ENCODE measurements around the gene HMG20A. TPM values are rescaled to one million over a fixed set of nuclear protein-coding genes. Genes with fewer than 3 reads are reported as not detected.

The HMG20A gene
- total and polyA plus RNA-seq, 9 of the 15 experiments (the other 6 are each of a cell fraction or from before 2014, with no cell fraction given): 25.0 to 68.1 (median 38.9) TPM

- no peak for TF ChIP-seq SMC3 (conservative IDR thresholded peaks at IDR 0.05; ENCODE audit: insufficient read depth, low read depth, low read length)
- no peak for TF ChIP-seq POLR2AphosphoS5 (IDR thresholded peaks at IDR 0.05; ENCODE audit: control insufficient read depth, insufficient read depth, low read depth, low read length)
- TF ChIP-seq, protein P1, sequence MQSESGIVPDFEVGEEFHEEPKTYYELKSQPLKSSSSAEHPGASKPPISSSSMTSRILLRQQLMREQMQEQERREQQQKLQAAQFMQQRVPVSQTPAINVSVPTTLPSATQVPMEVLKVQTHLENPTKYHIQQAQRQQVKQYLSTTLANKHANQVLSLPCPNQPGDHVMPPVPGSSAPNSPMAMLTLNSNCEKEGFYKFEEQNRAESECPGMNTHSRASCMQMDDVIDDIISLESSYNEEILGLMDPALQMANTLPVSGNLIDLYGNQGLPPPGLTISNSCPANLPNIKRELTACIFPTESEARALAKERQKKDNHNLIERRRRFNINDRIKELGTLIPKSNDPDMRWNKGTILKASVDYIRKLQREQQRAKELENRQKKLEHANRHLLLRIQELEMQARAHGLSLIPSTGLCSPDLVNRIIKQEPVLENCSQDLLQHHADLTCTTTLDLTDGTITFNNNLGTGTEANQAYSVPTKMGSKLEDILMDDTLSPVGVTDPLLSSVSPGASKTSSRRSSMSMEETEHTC (IDR thresholded peaks at IDR 0.05): 0 out of 2 replicates have a peak, but pooled peaks have one; percentile 34
- no peak for TF ChIP-seq HNRNPLL (IDR thresholded peaks at IDR 0.05; ENCODE audit: low read depth, low read length, poor library complexity, severe bottlenecking)
- no peak for TF ChIP-seq ATF1 (CRISPR knock-in tag; IDR thresholded peaks at IDR 0.05)
- TF ChIP-seq ATF1 (tag; IDR thresholded peaks at IDR 0.05): peak; percentile 58
- TF ChIP-seq PHB2 (IDR thresholded peaks at IDR 0.05; ENCODE audit: low read depth): no peak
These were observed 81.8 kb downstream of the HMG20A start (continued) for GRCh38 chr15:77502379-77503095.

GRCh38 chr15:77503240-77503639 lies 82.6 kb downstream of the HMG20A start:
- in situ Hi-C loops (cut with MboI) (loop anchor here (5.0 to 10.0 kb wide), 2 partner anchors 311 to 478 kb away; no protein-coding TSS in a partner anchor), intact Hi-C loops (cut with micrococcal nuclease) (no loop called here)
- peaks cover 0 to 15% of the 10 kb centered on the region in 2 experiments; a peak in 3 of 5 replicates for H3K27me3 ChIP-seq (ENCODE audit: control insufficient read depth in 2 of 2, insufficient read depth in 2 of 2, low read length in 2 of 2)
- no peak for DNase-seq (ENCODE audit: extremely low read depth in 1 of 4, low spot score in 3 of 4)
- peaks cover 5 to 6% of the 10 kb centered on the region in 2 experiments; a peak in 3 of 5 replicates for H3K4me1 ChIP-seq (replicated peaks in 1 of 2; ENCODE audit: control insufficient read depth in 2 of 2, insufficient read depth in 2 of 2, low read length in 2 of 2)
- BruUV-seq (replicated peaks): no TSS peak
- ChIA-PET POLR2A (no interaction called here), CTCF (ENCODE audit: low intra/inter-chr PET ratio) (no interaction called here)
- no peak overlapping the region for H3K4me2 ChIP-seq (ENCODE audit: insufficient read depth, low read length)
- no peaks in the 10 kb centered on the region for H3K79me2 ChIP-seq (ENCODE audit: control insufficient read depth, insufficient read depth, low read length)
- TF ChIP-seq TRIM24 (IDR thresholded peaks at IDR 0.05): peak in 1 of 2 experiments; percentile 15; a peak in 1 of 4 replicates
- TF ChIP-seq ZNF174 (CRISPR knock-in tag; IDR thresholded peaks at IDR 0.05): no peak
- no peak for TF ChIP-seq PKNOX1 (IDR thresholded peaks at IDR 0.05)
- no peak for TF ChIP-seq NR2C2 (CRISPR knock-in tag; IDR thresholded peaks at IDR 0.05)
- no peak for TF ChIP-seq NR2C2 (tag; IDR thresholded peaks at IDR 0.05)
- TF ChIP-seq OTX1 (CRISPR knock-in tag; IDR thresholded peaks at IDR 0.05): no peak
- no peak for TF ChIP-seq TCF7 (IDR thresholded peaks at IDR 0.05; ENCODE audit: borderline replicate concordance)
- no peak for ATAC-seq
- no peaks in the 10 kb centered on the region for H3K36me3 ChIP-seq (ENCODE audit: control insufficient read depth, insufficient read depth, low read length)
- FAIRE-seq: no peak
- H3K9me3 ChIP-seq (replicated peaks; ENCODE audit: control insufficient read depth, insufficient read depth, low read depth, low read length): no peaks in the 10 kb centered on the region
- no peaks in the 10 kb centered on the region; the same call in 1 of the 2 replicates for H4K20me1 ChIP-seq (replicated peaks; ENCODE audit: control insufficient read depth, insufficient read depth, low read length)
- no peaks in the 10 kb centered on the region for H3K9me1 ChIP-seq (ENCODE audit: control insufficient read depth, insufficient read depth, low read length)
- H3K9ac ChIP-seq (ENCODE audit: insufficient read depth in 1 of 2, low read depth in 2 of 2, low read length in 2 of 2): no peak overlapping the region
- no peak overlapping the region for H3K4me3 ChIP-seq
- H2AFZ ChIP-seq (ENCODE audit: low read depth, low read length): no peak overlapping the region
- no peak overlapping the region for H3K27ac ChIP-seq (ENCODE audit: extremely low read depth, low read depth, low read length)
